Esophagus squamous epithelium (tissue), 5 donors: ENCODE results near the gene MAP2K6. TPM values are rescaled to one million over a fixed set of nuclear protein-coding genes. Genes with fewer than 3 reads are reported as not detected.

Experiments
- DNase-seq: peaks from one replicate; lab custom pipeline; 2025; lab: John Stamatoyannopoulos, UW
- H3K27ac ChIP-seq, 4 donors: fragments of 200-600 bp; sonication (generic); one replicate each; pipeline ENCODE4 v1.5.1; 2016 to 2019; ENCODE audit warnings: mild to moderate bottlenecking in 1 of 4
- H3K27me3 ChIP-seq, 4 donors: fragments of 200-600 bp; sonication (generic); 1 replicate in 3 of 4; 2 replicates in 1 of 4; pipeline versions ENCODE4 v1.5.1 to v1.6.0; 2017 to 2021; ENCODE audit warnings: antibody characterized with exemption in 1 of 4
- H3K36me3 ChIP-seq, 3 donors: fragments of 200-600 bp; sonication (generic); one replicate each; pipeline ENCODE4 v1.5.1; 2016 to 2019
- H3K4me1 ChIP-seq, 3 donors: fragments of 200-600 bp; sonication (generic); one replicate each; pipeline ENCODE4 v1.5.1; 2017 to 2019
- H3K4me3 ChIP-seq, 4 donors: fragments of 200-600 bp; sonication (generic); 1 replicate in 3 of 4; 2 replicates in 1 of 4; pipeline ENCODE4 v1.5.1; 2016 to 2019; ENCODE audit warnings: mild to moderate bottlenecking in 2 of 4, moderate library complexity in 1 of 4
- H3K9me3 ChIP-seq, 3 donors: fragments of 200-600 bp; sonication (generic); one replicate each; pipeline ENCODE4 v1.5.1; 2016 to 2019
- CTCF ChIP-seq, 6 experiments: fragments of 450-650 bp in 4 of 6; fragments of 200-600 bp in 2 of 6; sonication (generic) in 2 of 6; IDR thresholded peaks; one replicate each; pipeline ENCODE4 v1.5.1; 2016 to 2019; ENCODE audit warnings: antibody characterized with exemption in 6 of 6, mild to moderate bottlenecking in 4 of 6, moderate library complexity in 4 of 6
- POLR2A ChIP-seq, 4 donors: fragments of 450-650 bp; IDR thresholded peaks; one replicate each; pipeline ENCODE4 v1.6.1; 2017; ENCODE audit warnings: antibody characterized with exemption in 4 of 4, mild to moderate bottlenecking in 4 of 4, moderate library complexity in 3 of 4
- WGBS, 2 donors: methylation state at CpG; one replicate each; pipeline ENCODE4 v1.1.5; 2018; 5-methylcytosine and 5-hydroxymethylcytosine counted together
- intact Hi-C: fragments of 100-400 bp; cut with DNase I; formaldehyde crosslinking; loops from one replicate; pipeline ENCODE4 v1.15.0; 2022
- total RNA-seq, 4 donors: library from RNA; depleted of rRNA; stranded (reverse); fragments of >200 nt; gene quantifications; one replicate each; pipeline ENCODE4 v1.1.0, GENCODE V29; 2016
- donor health status: DM: yes; HTN: yes; CAD: no.

MAP2K6 gene
- total RNA-seq, 4 donors from 2014 or later: 1.5 to 15.0 (median 2.5) TPM

GRCh38 chr17:69437475-69437874 lies 23.0 kb downstream of the MAP2K6 start:
- H3K27ac ChIP-seq: no peak overlapping the region

GRCh38 chr17:69438776-69439175 lies 24.3 kb downstream of the MAP2K6 start:
- DNase-seq: no peak
- TF ChIP-seq CTCF (IDR thresholded peaks at IDR 0.05) (no peak), POLR2A (IDR thresholded peaks at IDR 0.05) (no peak)
- intact Hi-C loops: no loop called here

More at GRCh38 chr17:69437475-69437874, 23.0 kb downstream of the MAP2K6 start:
- peaks cover 0 to 6% (median 0%) of the 10 kb centered on the region in 3 donors for H3K9me3 ChIP-seq
- TF ChIP-seq CTCF (IDR thresholded peaks at IDR 0.05): no peak
- no peak for TF ChIP-seq POLR2A (IDR thresholded peaks at IDR 0.05)
- H3K4me1 ChIP-seq: peaks cover 0 to 20% (median 5%) of the 10 kb centered on the region in 3 donors
- WGBS, 2 donors: 100% methylated on average over 1 of the region's 1 CpG
- intact Hi-C loops: no loop called here
- DNase-seq: no peak
- no peak overlapping the region for H3K4me3 ChIP-seq
- H3K36me3 ChIP-seq: no peaks in the 10 kb centered on the region
- no peaks in the 10 kb centered on the region for H3K27me3 ChIP-seq

GRCh38 chr17:69441179-69441578 lies 26.7 kb downstream of the MAP2K6 start:
- Histone ChIP-seq H3K27me3 (no peaks in the 10 kb centered on the region), H3K4me1 (peaks cover 0 to 1% (median 0%) of the 10 kb centered on the region in 3 donors), H3K36me3 (no peaks in the 10 kb centered on the region), H3K9me3 (peaks cover 0 to 6% (median 0%) of the 10 kb centered on the region in 3 donors), H3K27ac (no peak overlapping the region), H3K4me3 (no peak overlapping the region)
- intact Hi-C loops: no loop called here
- 85 to 98% methylated on average over 2 of the region's 2 CpGs for WGBS, 2 donors
- TF ChIP-seq POLR2A (IDR thresholded peaks at IDR 0.05) (no peak), CTCF (IDR thresholded peaks at IDR 0.05) (no peak)
- DNase-seq: no peak

More at GRCh38 chr17:69438776-69439175, 24.3 kb downstream of the MAP2K6 start:
- Histone ChIP-seq H3K27ac (no peak overlapping the region), H3K36me3 (no peaks in the 10 kb centered on the region), H3K9me3 (peaks cover 0 to 6% (median 0%) of the 10 kb centered on the region in 3 donors), H3K4me3 (no peak overlapping the region), H3K4me1 (peaks cover 0 to 15% (median 5%) of the 10 kb centered on the region in 3 donors), H3K27me3 (no peaks in the 10 kb centered on the region)
- 79 to 87% methylated on average over 4 of the region's 4 CpGs for WGBS, 2 donors

GRCh38 chr17:69443138-69443537 lies 28.6 kb downstream of the MAP2K6 start:
- TF ChIP-seq CTCF (IDR thresholded peaks at IDR 0.05) (no peak), POLR2A (IDR thresholded peaks at IDR 0.05) (no peak)
- peaks cover 0 to 13% (median 0%) of the 10 kb centered on the region in 3 donors for H3K4me1 ChIP-seq
- intact Hi-C loops: no loop called here
- no peaks in the 10 kb centered on the region for H3K36me3 ChIP-seq
- no peak overlapping the region for H3K27ac ChIP-seq
- no peak overlapping the region for H3K4me3 ChIP-seq
- no peaks in the 10 kb centered on the region for H3K27me3 ChIP-seq
- WGBS, 2 donors: 91 to 94% methylated on average over 4 of the region's 4 CpGs
- DNase-seq: no peak
- H3K9me3 ChIP-seq: peaks cover 0 to 6% (median 0%) of the 10 kb centered on the region in 3 donors

DNA sequence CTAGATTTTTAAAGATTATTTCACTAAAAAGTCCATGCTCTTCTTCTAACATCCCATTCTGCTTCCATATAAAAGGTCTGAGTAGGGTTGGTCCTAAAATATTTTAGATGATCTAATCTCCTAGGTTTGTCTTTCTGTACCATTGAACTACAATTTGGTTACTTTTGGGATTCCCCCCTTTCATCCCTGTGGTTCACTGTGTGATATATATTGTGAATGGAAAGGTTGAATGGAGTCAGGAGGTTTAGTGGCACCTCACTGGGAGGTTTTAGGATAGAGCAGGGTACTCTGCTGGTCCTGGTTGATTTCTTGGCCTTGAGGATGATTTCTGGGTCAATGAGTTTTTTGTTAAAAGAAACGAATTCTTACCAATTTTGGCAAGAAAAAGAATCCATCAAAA lies 29.5 kb downstream of the MAP2K6 start:
- Histone ChIP-seq H3K4me1 (peaks cover 0 to 22% (median 0%) of the 10 kb centered on the region in 3 donors), H3K27ac (no peak overlapping the region), H3K9me3 (peaks cover 0 to 6% (median 0%) of the 10 kb centered on the region in 3 donors), H3K4me3 (no peak overlapping the region), H3K36me3 (no peaks in the 10 kb centered on the region), H3K27me3 (no peaks in the 10 kb centered on the region)
- DNase-seq: no peak
- intact Hi-C loops: no loop called here
- TF ChIP-seq CTCF (IDR thresholded peaks at IDR 0.05): no peak
- TF ChIP-seq POLR2A (IDR thresholded peaks at IDR 0.05): no peak
- 50% methylated on average over 1 of the region's 1 CpG; no CpG with 5 or more reads in 1 of the 2 donors for WGBS, 2 donors
